Limb (tissue), 2 donors: Measurements from ENCODE around the gene ARHGEF7.
"Not testable (repeated sequence)": the region's sequence is repeated elsewhere in the genome, so short reads cannot be mapped to it uniquely, and the experiment has no call there.

Source experiments
- DNase-seq, 2 donors: peaks; one replicate each; pipeline ENCODE4 v3.0.0-alpha.2; 2016; ENCODE audit errors: extremely low spot score in 2 of 2

Gene ARHGEF7

DNA sequence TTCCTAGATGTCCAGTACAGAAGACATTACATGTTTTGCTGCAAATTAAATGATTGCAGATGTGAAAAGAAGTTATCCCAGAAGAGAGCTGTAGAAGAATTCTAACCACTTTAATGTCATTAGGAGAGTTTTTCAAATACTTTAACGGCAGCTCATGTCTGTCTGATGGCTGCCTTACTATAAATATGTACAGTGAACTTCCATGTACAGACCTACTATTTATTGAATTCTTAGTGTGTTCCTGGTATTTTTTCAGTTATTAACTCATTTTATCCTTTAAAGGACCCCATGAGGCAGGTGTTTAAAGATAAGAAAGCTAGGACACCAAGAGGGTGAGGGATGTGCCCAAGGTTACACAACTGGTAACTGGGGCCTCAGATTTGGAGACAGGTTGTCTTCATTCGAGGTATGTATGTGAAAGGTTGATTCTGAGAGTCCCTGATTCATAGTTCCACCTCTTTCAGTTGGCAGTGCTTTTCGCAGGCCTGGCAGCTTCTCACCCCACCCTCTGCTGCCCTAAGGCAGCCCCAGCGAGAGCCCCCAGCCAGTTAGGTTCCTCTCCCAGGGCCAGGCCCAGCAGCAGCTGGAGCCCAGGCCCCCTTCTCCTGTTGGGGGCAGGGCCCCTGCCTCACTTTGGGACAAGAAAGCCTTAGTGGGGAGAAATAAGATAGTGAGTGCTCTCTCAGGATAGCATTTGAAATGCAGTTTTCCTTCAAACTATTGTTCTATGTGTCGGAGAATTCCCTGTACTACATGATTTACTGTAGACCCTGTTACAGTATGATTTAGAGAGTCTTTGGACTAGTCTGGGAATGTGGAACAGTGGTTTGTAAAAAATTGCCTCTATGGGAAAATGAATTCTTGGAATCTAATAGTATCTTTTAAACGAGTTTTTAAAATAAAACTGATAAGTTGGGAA is 137.6 kb downstream of the ARHGEF7 start:
- DNase-seq = no peak

DNA sequence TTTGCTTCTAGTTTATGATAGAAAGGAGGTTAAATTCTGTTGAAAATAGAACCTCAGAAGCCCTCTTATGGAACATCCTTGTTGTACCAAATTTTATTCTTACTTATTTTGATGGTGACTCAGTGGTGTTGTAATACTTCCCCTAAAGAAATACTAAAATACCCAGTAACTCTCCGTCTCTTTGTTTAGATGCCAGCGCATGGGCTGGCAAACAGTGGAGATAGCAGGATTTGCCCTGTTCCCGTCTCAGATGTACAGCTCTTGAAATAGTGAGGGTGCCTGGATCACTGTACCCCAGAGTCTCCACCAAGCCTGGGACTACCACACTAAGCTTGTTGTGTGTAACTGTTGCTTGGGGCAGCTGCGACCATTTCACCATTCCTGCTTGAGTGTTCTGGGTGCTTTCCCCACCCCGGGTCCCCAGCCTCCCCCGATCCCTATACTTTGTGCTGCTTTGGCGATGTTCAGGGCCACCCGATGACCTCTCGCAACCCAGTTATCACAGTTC is 138.3 kb downstream of the ARHGEF7 start:
- no peak for DNase-seq

DNA sequence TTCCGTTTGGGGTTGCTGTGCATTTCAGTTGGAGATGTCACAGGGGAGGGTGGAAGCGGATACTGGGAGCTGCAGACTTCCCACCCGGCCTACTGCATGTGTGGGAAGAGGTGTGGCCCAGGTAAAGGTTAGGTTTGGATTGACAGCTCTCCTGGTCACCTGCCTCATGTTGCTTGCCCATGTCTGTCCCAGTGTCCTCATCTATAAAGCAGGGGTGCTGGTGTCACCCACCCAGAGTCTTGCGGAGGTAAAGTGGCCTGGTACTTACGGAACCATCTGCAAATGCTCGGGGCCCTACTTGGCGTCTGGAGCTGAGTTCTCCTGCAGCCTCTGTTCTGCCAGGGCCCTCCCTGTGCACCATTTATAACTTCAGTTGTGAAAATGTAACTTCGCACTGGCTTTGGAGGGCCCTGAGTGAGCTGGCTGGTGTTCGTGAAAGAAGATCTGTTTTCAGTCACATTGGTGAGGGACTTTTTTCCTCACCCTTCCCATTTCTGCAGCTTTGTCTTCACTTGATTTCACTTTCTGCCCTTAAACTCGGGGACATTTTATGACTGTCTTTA is 140.2 kb downstream of the ARHGEF7 start:
- DNase-seq = no peak

DNA sequence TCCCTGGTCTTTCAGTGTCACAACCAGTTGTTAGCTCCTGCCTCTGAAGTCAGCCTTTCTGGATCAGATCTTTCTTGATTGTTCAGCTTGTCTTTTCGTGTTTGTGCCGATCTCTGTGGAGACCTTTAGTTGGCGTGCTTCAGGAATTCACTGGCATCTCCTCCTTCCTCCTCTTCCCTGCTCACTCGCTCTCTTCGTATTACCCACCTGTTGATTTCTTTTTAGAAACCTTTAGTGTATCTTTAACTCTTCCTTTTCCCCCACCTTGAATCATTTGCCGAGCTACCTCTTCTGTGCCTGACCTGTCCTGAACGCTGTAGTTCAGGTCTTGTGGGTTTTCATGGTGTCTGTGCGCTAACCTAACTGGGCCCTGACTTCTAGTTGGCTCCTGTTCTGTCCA is 141.3 kb downstream of the ARHGEF7 start:
- no peak for DNase-seq

DNA sequence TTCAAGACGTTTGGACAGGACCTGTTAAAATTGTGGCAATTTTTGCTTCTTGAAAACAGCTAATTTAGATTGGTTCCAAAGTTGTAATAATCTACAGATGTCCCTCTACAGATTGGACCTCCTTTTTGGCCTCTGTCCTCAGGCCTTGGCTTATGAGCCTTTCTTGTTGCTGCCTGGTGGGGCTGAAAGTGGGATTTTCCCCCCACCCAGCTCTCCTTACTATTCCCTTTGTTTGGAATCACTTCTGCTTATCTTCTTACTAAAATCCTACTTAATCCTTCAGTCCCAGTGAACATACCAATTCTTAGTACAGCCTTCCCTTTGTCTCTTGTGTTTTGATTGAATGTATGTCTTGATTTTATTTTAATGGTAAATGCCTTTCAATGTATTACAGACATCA is 141.8 kb downstream of the ARHGEF7 start:
- no peak for DNase-seq

DNA sequence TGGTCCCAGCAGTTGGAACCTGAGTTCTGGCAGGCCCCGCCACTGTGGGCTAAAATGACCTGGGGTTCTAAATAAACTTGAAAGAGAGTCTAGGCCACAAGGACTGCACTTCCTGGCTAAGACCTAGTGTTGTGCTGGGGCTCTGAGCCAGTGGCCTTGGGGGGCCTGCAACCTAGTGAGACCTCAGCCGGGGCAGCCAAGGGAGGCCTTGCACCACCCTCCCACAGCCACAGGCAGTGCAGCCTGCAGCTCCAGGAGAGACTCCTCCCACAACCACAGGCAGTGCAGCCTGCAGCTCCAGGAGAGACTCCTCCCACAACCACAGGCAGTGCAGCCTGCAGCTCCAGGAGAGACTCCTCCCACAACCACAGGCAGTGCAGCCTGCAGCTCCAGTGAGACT is 142.8 kb downstream of the ARHGEF7 start:
- DNase-seq = not testable (repeated sequence)

DNA sequence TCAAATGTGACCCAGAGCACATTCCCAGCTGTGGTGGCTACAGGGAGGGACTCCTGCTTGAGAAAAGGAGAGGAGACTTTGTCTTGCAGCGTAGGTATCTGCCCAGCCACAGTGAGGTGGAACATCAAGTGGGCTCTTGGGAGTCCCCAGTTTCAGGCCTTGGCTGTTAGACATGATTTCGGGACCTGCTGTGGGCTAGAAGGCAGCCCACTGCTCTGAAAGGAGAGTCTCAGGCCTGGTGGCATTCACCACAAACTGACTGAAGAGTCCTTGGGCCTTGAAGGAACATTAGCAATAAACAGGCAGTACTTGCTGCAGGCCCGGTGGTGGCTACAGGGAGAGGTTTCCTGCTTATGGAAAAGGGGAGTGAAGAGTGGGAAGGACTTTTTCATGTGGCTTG is 143.5 kb downstream of the ARHGEF7 start:
- DNase-seq = no peak

DNA sequence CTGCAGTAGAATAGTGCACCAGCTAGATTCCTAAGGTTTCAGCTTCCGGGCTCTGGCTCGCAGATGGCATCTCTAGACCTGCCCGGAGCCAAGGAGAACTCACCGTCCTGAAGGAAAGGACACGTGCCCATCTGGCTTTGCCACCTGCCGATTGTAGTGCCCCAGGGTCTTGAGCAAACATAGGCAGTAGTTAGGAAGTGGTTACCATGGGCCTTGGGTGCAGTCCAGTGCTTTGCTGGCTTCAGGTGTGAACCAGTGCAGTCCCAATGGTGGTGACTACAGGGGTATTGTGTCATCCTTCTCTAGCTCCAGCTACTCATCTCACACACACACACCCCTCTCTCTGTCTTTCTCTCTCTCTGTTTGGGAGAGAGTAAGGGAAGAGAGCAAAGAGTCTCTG is 143.9 kb downstream of the ARHGEF7 start:
- no peak for DNase-seq

DNA sequence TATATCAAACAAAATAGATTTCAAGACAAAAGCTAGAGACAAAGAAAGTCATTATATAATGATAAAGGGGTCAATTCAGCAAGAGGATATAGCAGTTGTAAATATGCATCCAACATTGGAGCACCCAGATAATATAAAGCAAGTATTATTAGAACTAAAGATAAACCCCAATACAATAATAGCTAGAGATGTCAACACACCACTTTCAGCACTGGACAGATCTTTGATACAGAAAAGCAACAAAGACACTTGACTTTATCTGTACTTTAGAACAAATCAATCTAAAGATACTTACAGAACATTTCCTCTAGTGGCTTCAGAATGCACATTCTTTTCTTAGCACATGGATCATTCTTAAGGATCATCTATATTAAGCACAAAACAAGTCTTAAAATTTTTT is 146.2 kb downstream of the ARHGEF7 start:
- no peak for DNase-seq

DNA sequence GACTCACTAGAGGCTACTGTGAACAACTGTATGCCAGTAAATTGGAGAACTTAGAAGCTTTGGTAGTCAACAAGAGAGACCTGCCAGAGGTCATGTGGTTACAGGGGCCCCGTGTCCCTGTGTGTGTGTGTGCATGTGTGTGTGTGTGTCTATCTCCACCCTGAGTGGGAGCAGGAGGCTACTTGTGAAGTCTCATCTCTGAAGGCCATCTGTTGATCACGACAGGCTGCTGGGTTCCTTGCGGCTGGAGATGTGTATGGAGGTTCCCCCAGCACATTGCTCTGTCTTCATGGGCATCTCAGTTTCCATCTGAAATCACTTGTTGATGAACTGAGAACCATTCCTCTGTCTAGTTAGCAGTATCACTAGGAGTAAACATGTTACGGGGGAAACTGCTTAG is 147.2 kb downstream of the ARHGEF7 start:
- DNase-seq = no peak

DNA sequence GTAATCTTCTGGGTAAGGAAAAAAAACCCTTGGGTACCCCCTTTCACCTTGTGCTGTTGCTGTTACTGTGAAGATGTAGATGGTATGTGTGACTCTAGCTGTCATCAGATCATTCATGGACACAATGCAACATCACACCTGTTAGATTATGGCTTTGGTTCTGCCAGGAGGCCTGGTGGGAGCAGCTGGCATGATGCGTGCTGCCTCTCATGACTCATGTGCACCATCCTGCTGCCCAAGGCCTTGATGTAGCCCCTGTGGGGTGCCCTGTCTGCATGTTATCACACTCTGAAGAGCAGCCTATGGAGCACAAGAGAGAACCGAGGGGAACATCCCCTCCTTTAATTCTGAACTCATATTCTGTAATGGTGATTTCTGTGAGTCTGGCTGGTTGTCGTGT is 147.6 kb downstream of the ARHGEF7 start:
- DNase-seq = no peak

DNA sequence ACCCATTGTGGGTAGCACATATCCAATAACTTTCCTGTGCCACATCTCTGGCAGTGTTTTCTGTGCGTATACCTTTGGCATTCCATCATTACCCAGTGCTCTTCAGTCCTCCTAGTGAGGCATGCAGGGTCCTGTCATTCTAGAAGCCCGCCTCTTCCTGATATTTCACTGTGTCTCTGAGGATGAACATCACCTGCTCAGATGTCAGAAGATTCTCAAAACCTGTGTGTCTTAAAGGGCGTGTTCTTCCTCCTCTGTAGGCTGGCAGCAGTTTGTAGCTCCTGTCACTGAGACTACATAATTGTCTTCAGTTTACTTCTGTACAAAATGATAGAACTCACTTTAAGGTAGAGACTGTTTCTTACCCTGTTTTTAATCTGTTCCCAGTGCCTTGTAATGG is 148.5 kb downstream of the ARHGEF7 start:
- DNase-seq = no peak

DNA sequence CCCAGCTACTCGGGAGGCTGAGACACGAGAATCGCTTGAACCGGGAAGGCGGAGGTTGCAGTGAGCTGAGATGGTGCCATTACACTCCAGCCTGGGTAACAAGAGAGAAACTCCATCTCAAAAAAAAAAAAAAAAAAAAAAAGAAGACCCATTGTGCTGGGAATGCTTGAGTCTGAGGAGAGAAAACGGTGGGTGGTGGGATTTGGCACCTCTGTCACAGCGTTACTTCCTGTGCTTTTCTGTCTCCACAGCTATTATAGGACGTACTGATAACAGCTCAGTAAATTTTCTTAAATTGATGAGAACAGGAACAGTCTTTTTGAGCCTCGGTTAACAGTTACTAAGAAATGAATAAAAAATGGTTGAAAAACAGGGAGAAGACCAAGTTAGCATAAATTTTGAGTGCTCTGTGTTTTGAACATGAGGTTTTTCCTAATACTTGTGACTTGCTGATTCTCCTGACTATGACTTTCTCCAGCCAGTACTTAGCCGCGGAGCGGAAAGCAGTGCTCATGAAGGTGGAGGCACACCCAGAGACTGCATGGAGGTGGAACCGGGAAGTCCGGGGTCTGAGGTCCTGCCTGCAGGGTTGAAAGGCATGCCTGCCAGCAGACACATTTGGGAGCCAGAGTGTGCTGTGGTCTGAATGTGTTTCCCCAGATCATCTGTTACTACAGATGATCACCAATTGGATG is 150.0 kb downstream of the ARHGEF7 start:
- DNase-seq = no peak

DNA sequence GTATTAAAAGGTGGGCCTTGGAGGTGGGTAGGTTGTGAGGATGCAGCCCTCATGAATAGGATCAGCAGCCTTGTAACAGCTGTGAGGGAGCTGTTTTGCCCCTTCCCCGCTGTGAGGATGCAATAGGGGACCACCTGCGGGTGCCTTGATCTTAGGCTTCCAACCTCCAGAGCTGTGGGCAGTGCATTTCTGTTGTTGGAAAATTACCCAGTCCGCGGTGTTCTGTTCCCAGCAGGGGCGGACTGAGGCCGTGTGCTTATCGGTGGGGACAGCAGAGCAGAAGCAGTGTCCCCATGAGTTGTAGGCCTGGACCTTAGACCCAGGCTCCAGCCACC is 150.6 kb downstream of the ARHGEF7 start:
- no peak for DNase-seq

DNA sequence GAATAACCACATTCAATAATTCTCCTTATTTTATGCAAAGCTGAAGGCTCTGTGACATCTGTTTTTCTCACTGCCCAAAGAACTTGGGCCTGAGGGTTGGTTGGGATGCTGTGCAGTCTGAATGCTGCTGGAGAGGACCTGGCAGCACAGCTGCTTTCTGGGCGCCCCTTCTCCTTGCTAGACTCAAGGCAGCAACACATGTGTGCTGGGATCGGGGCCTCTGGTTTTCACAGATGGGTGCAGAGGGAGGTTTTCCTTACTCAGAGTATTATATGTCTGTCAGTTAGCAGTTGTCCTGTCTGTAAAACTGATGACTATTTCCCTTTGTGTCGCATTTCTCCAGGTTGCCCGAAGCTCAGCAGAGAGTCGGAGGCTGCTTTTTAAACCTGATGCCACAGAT is 152.1 kb downstream of the ARHGEF7 start:
- DNase-seq = no peak

DNA sequence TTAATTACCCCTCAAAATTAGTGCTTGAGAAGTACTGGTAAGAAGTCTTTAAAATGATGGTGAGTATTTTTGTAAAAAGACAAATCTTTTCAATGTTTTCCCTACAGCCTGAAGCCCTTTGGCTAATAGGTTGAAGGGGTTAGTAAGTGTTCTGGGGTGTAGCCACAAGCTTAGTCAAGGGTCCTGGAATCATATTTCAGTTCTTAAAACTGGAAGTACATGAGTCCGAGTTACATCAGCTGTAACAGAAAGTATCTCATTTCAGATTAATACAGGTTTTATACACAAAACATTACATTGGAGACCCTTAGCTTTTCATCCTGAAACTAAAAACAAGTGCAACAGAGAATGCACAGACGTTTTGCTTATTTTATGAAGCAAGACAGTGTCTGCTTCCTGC is 152.7 kb downstream of the ARHGEF7 start:
- no peak for DNase-seq

DNA sequence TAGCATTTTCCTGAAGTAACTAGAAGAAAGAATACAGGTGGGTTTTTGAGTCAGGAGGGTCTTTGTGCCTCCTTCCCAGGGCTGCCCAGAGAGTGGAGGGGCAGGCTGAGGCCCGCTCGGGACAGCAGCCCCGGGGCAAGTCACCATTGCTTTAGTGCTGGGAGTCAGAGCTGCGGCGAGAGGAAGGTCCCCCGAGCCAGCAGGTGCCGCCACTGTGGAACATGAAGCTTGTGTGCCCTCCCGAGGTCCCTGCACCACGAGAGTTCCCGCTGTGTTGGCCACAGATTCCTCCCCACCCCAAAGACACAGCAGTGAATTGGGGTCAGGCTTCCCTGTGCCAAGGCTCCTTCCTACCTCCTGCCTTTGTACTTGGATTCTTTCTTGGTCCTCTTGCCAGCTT is 154.4 kb downstream of the ARHGEF7 start:
- DNase-seq = no peak

DNA sequence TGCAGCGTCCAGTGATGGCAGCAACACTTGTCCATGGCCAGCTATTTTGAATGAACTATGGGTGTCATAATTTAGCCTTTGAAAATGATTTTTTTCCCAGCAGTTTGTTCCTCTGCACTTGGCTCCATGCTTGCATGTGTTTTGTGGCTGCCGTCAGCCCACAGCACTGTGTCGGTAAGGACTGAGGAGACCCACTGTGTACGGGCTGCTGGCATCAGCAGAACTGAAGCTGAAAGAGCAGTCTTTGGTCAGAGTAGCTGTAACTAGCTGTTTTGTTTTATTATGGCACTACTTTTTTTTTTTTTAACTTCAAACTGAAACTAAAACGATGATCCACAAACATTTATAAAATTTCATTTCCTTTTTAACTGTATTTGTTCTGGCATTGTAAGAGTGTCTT is 155.0 kb downstream of the ARHGEF7 start:
- no peak for DNase-seq

DNA sequence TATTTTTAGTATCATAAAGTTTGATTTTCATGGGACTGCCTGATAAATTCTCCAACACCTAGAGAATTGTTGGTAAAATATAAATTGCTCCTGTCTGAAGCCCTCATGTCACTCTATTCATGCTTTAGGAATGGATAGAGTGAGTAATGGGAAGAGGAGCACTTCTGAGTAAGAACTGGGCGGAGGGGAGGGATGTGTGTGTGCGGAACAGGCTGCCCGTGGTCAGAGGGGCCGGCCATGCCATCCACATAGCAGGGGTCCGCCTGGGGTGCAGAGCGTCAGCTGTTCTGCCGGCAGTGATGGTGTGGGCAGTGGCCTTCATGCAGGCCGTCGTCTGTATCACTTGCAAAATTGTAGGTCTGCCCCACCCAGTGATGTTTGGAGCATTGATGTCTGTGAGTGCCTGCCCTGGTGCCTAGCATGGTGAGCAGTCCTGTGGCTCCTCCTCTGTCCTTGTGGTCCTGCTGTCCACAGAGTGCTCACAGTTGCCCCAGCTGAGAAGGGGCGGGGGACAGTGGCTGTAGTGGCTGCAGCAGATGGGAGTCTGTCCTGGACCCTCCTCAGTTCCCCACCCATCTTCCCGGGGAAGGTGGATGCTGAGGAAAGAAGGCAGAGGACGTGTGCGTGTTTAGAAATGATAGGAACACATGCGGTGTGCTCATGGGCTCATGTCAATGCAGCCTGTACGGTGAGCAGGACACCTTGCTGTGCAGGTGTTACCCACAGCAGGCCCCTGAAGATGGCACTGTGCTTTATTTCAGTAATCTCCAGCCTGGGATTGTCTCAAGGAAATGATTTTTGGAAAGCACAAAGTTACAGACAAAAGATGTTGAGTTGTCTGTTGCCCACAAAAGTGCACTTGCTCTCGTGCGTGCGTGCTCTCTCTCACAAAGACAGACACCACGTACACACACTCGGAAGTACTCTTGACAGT is 155.9 kb downstream of the ARHGEF7 start:
- DNase-seq = no peak

DNA sequence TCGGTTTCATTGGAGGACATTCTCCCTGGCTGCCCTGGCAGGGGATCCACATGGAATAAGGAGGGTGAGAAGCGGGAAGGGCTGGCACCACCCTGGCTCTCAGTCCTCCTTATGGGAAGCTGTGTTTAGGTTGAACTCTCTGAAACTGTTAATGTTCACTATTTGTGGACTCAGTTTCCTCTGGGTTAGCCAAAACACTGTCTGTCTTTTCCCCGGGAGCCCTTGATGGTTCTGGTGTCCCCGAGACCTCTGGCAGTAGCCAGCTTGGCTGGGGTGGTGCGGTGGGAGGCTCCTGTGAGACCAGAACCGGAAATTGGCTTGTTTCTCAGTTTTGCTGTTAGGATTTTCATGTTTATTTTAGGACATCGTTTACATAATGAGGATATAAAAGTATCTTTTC is 157.0 kb downstream of the ARHGEF7 start:
- DNase-seq = no peak

DNA sequence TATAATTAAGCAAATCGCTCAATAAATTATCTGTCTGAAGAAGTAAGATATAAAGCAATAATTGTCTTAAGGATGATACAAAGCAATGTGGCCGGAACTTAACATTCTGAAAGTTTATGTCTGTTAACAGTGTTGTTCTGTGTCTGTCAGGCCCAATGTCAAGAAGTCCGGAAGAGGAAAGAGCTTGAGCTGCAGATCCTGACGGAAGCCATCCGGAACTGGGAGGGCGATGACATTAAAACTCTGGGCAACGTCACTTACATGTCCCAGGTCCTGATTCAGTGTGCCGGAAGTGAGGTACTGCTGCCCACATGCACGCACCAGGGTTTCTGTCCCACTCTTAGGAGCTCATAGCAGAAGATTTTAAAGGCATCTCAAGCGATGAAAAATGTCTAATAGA is 160.3 kb downstream of the ARHGEF7 start:
- no peak for DNase-seq
